ENCODE results near the gene COL4A2.

Gene COL4A2

GRCh38 chr13:110410000-110410399 is 102.9 kb downstream of the COL4A2 start:
- Histone ChIP-seq H3K27me3 (ENCODE audit: low read depth) (no peaks in the 10 kb centered on the region), H3K9me3 (no peaks in the 10 kb centered on the region), H3K4me1 (no peaks in the 10 kb centered on the region), H3K4me3 (no peak overlapping the region), H3K36me3 (replicated peaks) (no peaks in the 10 kb centered on the region)
- in situ Hi-C loops (cut with MboI; ENCODE audit: low sequenced_read_pairs), result loop anchor here (10.0 to 25.0 kb wide), 2 partner anchors 185 to 1448 kb away; no protein-coding TSS in a partner anchor
- DNase-seq (ENCODE audit: low spot score in 2 of 2), result no peak

- no peak for DNase-seq (ENCODE audit: low spot score in 2 of 2)
- Histone ChIP-seq H3K36me3 (replicated peaks) (no peaks in the 10 kb centered on the region), H3K27me3 (ENCODE audit: low read depth) (no peaks in the 10 kb centered on the region), H3K4me3 (no peak overlapping the region), H3K4me1 (no peaks in the 10 kb centered on the region), H3K9me3 (no peaks in the 10 kb centered on the region)
- in situ Hi-C loops (cut with MboI; ENCODE audit: low sequenced_read_pairs), result loop anchor here (10.0 to 25.0 kb wide), 2 partner anchors 186 to 1449 kb away; no protein-coding TSS in a partner anchor
Observed at GRCh38 chr13:110410936-110411687, 104.0 kb downstream of the COL4A2 start.

GRCh38 chr13:110411688-110412059 is 104.6 kb downstream of the COL4A2 start:
- Histone ChIP-seq H3K27me3 (ENCODE audit: low read depth) (no peaks in the 10 kb centered on the region), H3K4me3 (no peak overlapping the region), H3K4me1 (no peaks in the 10 kb centered on the region), H3K9me3 (no peaks in the 10 kb centered on the region), H3K36me3 (replicated peaks) (no peaks in the 10 kb centered on the region)
- in situ Hi-C loops (cut with MboI; ENCODE audit: low sequenced_read_pairs), result loop anchor here (10.0 to 25.0 kb wide), 2 partner anchors 187 to 1449 kb away; no protein-coding TSS in a partner anchor
- no peak for DNase-seq (ENCODE audit: low spot score in 2 of 2)

- DNase-seq (ENCODE audit: low spot score in 2 of 2), result peak; percentile 19 to 74
- H3K36me3 ChIP-seq (replicated peaks), result no peaks in the 10 kb centered on the region
- H3K27me3 ChIP-seq (ENCODE audit: low read depth), result no peaks in the 10 kb centered on the region
- no peak overlapping the region for H3K4me3 ChIP-seq
- no peaks in the 10 kb centered on the region for H3K9me3 ChIP-seq
- no peaks in the 10 kb centered on the region for H3K4me1 ChIP-seq
- in situ Hi-C loops (cut with MboI; ENCODE audit: low sequenced_read_pairs), result loop anchor here (10.0 to 25.0 kb wide), 2 partner anchors 188 to 1450 kb away; no protein-coding TSS in a partner anchor
Observed at GRCh38 chr13:110412132-110412914, 105.2 kb downstream of the COL4A2 start.

DNA sequence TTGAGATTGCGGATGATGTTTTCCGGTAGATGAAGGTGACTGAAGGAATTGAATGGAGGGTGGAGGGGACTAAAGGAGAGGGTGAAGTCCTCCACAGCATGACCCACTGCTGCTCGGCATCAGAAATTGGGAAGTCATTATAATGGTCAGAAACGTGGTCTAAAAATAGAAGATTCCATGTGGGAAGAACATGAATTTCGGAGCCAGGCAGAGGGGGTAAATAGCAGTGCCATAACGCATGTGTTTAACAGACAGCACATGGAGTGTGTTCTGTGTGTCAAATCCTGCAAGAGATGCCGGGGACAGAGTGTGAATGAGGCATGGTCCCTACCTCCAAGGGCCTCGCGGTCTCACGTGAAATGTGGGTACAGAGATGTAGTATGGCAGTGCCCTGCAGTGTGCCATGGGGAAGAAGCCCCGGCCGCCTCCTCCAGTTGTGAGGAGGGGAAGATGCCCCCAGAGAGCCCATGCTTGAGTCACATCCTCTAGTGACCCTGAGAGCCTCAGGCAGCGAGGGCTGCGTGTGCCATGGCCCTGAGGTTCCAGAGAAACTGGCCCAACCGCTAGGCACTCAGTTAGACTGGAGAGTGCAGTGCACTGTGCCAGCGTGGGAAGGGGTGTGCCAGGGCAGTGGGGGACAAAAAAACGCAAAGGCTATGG is 106.1 kb downstream of the COL4A2 start:
- no peaks in the 10 kb centered on the region for H3K4me1 ChIP-seq
- DNase-seq (ENCODE audit: low spot score in 2 of 2), result no peak
- peaks cover 6% of the 10 kb centered on the region for H3K27me3 ChIP-seq (ENCODE audit: low read depth)
- no peaks in the 10 kb centered on the region for H3K36me3 ChIP-seq (replicated peaks)
- H3K9me3 ChIP-seq, result no peaks in the 10 kb centered on the region
- H3K4me3 ChIP-seq, result no peak overlapping the region
- in situ Hi-C loops (cut with MboI; ENCODE audit: low sequenced_read_pairs), result loop anchor here (10.0 to 25.0 kb wide), 2 partner anchors 188 to 1451 kb away; no protein-coding TSS in a partner anchor

GRCh38 chr13:110413676-110414040 is 106.6 kb downstream of the COL4A2 start:
- in situ Hi-C loops (cut with MboI; ENCODE audit: low sequenced_read_pairs), result loop anchor here (10.0 to 25.0 kb wide), 2 partner anchors 189 to 1451 kb away; no protein-coding TSS in a partner anchor
- Histone ChIP-seq H3K4me3 (no peak overlapping the region), H3K9me3 (no peaks in the 10 kb centered on the region), H3K4me1 (no peaks in the 10 kb centered on the region), H3K27me3 (ENCODE audit: low read depth) (peaks cover 6% of the 10 kb centered on the region), H3K36me3 (replicated peaks) (no peaks in the 10 kb centered on the region)
- DNase-seq (ENCODE audit: low spot score in 2 of 2), result no peak

GRCh38 chr13:110414283-110414682 is 107.2 kb downstream of the COL4A2 start:
- Histone ChIP-seq H3K4me1 (no peaks in the 10 kb centered on the region), H3K36me3 (replicated peaks) (no peaks in the 10 kb centered on the region), H3K4me3 (no peak overlapping the region), H3K9me3 (no peaks in the 10 kb centered on the region), H3K27me3 (ENCODE audit: low read depth) (peaks cover 6% of the 10 kb centered on the region)
- in situ Hi-C loops (cut with MboI; ENCODE audit: low sequenced_read_pairs), result loop anchor here (10.0 to 25.0 kb wide), 2 partner anchors 189 to 1452 kb away; no protein-coding TSS in a partner anchor
- DNase-seq (ENCODE audit: low spot score in 2 of 2), result no peak

DNA sequence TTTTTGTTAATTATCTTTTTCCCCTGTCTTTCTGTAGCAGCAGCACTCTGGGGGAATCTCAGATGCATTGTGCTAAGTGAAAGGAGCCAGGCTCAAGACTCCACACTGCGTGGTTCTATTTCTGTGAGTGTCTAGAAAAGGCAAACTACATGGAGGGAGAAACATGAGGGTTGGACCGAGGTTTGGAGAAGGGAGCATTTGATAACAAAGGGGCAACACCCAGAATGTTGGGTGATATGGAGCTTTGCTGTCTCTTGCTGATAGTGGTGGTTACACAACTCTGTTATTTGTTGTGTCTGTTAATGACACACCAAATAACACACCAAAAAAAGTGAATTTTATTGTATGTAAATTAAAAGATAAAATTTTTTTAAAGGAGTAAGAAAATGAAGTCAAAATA is 107.8 kb downstream of the COL4A2 start:
- H3K4me1 ChIP-seq, result no peaks in the 10 kb centered on the region
- no peaks in the 10 kb centered on the region for H3K9me3 ChIP-seq
- H3K4me3 ChIP-seq, result no peak overlapping the region
- in situ Hi-C loops (cut with MboI; ENCODE audit: low sequenced_read_pairs), result loop anchor here (10.0 to 25.0 kb wide), 2 partner anchors 190 to 1453 kb away; no protein-coding TSS in a partner anchor
- H3K36me3 ChIP-seq (replicated peaks), result no peaks in the 10 kb centered on the region
- H3K27me3 ChIP-seq (ENCODE audit: low read depth), result peaks cover 6% of the 10 kb centered on the region
- no peak for DNase-seq (ENCODE audit: low spot score in 2 of 2)

GRCh38 chr13:110415669-110416068 is 108.6 kb downstream of the COL4A2 start:
- Histone ChIP-seq H3K4me1 (no peaks in the 10 kb centered on the region), H3K27me3 (ENCODE audit: low read depth) (peaks cover 6% of the 10 kb centered on the region), H3K9me3 (no peaks in the 10 kb centered on the region), H3K36me3 (replicated peaks) (no peaks in the 10 kb centered on the region), H3K4me3 (no peak overlapping the region)
- in situ Hi-C loops (cut with MboI; ENCODE audit: low sequenced_read_pairs), result loop anchor here (10.0 to 25.0 kb wide), 2 partner anchors 191 to 1453 kb away; no protein-coding TSS in a partner anchor
- DNase-seq (ENCODE audit: low spot score in 2 of 2), result no peak

DNA sequence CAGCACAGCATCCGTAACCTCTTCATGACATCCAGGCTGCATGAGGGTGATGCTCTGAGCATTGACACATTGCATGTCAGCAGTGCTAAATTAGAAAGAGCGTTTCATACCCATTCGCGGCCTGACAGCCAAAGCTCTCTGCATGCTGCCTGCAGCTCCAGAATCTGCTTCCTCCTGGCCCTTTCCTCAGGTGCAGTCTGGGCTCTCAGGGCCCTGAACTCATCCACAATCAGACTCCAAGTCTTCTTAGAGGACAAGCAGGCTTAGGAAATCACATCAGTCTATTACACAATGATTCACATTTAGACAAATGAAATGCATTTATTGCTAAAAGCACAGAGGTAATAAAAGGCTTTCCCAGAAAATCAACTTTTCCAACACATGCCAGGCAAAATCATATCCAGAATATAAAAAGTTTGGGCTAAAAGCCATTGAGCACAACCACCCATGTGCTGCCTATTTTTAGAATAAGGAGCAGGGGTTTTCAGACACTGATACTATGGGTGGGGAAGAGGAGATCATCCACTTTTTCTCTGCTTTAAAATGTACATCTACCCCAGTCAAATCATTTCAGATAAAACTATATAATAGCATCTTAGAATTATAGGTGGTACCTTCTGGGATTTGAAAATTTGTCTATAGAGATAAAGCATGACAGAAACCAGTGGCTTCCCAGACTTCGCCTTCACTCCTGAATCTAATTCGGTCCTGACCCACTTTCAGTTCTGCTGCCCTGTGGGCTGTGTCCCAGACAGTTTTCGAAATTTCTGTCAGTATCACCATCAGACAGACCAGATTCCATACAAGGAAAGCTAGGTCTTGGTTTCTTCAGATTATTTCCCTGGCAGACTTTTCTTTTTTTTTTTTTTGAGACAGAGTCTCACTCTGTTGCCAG is 109.3 kb downstream of the COL4A2 start:
- H3K36me3 ChIP-seq (replicated peaks), result no peaks in the 10 kb centered on the region
- peaks cover 12% of the 10 kb centered on the region for H3K27me3 ChIP-seq (ENCODE audit: low read depth)
- in situ Hi-C loops (cut with MboI; ENCODE audit: low sequenced_read_pairs), result loop anchor here (10.0 to 25.0 kb wide), 2 partner anchors 192 to 1454 kb away; no protein-coding TSS in a partner anchor
- H3K9me3 ChIP-seq, result no peaks in the 10 kb centered on the region
- DNase-seq (ENCODE audit: low spot score in 2 of 2), result no peak
- no peaks in the 10 kb centered on the region for H3K4me1 ChIP-seq
- H3K4me3 ChIP-seq, result no peak overlapping the region

DNA sequence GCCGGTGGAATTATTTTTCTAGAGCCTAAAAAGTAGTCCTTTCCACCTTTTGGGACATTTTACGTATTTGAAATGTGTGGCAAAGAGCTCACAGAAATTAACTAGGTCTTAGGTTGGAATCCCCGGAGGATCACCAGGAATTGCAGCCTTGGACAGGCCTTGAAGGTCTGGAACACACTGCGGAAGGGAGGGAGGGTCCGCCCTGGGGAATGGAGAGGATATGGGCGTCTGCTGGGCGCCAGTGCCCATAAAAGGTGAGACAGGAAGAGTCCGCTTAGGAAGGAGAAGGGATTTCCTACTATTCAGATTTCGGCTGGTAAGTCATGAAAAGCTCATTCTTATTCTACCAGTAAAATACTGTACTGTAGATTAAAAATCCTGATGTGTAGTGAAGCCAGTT is 111.9 kb downstream of the COL4A2 start:
- no peaks in the 10 kb centered on the region for H3K4me1 ChIP-seq
- peaks cover 22% of the 10 kb centered on the region for H3K27me3 ChIP-seq (ENCODE audit: low read depth)
- no peaks in the 10 kb centered on the region for H3K9me3 ChIP-seq
- in situ Hi-C loops (cut with MboI; ENCODE audit: low sequenced_read_pairs), result loop anchor here (10.0 to 25.0 kb wide), 2 partner anchors 194 to 1457 kb away; no protein-coding TSS in a partner anchor
- no peak overlapping the region for H3K4me3 ChIP-seq
- no peak for DNase-seq (ENCODE audit: low spot score in 2 of 2)
- no peaks in the 10 kb centered on the region for H3K36me3 ChIP-seq (replicated peaks)

- in situ Hi-C loops (cut with MboI; ENCODE audit: low sequenced_read_pairs), result loop anchor here (10.0 to 25.0 kb wide), 2 partner anchors 195 to 1457 kb away; no protein-coding TSS in a partner anchor
- Histone ChIP-seq H3K36me3 (replicated peaks) (no peaks in the 10 kb centered on the region), H3K4me3 (no peak overlapping the region), H3K27me3 (ENCODE audit: low read depth) (peaks cover 22% of the 10 kb centered on the region), H3K9me3 (no peaks in the 10 kb centered on the region), H3K4me1 (no peaks in the 10 kb centered on the region)
- DNase-seq (ENCODE audit: low spot score in 2 of 2), result no peak
Observed at GRCh38 chr13:110419381-110419791, 112.3 kb downstream of the COL4A2 start.
